Measurements from ENCODE around the gene UGT1A4. TPM values are rescaled to one million over a fixed set of nuclear protein-coding genes. Genes with fewer than 3 reads are reported as not detected.

Gene UGT1A4
- total RNA-seq, 3 donors from 2014 or later: 2.4 to 7.0 (median 2.9) TPM

GRCh38 chr2:233674995-233675394 lies 43.5 kb upstream of the UGT1A4 start:
- DNase-seq (no peak), ATAC-seq (no peak)
- Histone ChIP-seq H3K4me3 (no peak overlapping the region), H3K4me1 (ENCODE audit: low read depth) (no peaks in the 10 kb centered on the region), H3K36me3 (ENCODE audit: low read depth) (no peaks in the 10 kb centered on the region), H3K9me3 (no peaks in the 10 kb centered on the region)
- intact Hi-C loops (cut with DNase I, micrococcal nuclease): no loop called here
- TF ChIP-seq CTCF (IDR thresholded peaks at IDR 0.05): no peak

GRCh38 chr2:233676046-233676445 lies 42.5 kb upstream of the UGT1A4 start:
- Histone ChIP-seq H3K4me3 (no peak overlapping the region), H3K36me3 (ENCODE audit: low read depth) (no peaks in the 10 kb centered on the region), H3K4me1 (ENCODE audit: low read depth) (no peaks in the 10 kb centered on the region), H3K9me3 (no peaks in the 10 kb centered on the region)
- intact Hi-C loops (cut with DNase I, micrococcal nuclease): no loop called here
- no peak for TF ChIP-seq CTCF (IDR thresholded peaks at IDR 0.05)
- ATAC-seq (no peak), DNase-seq (no peak)

GRCh38 chr2:233679196-233679595 lies 39.3 kb upstream of the UGT1A4 start:
- peak; percentile 25 for ATAC-seq
- no peak for DNase-seq
- no peak for TF ChIP-seq CTCF (IDR thresholded peaks at IDR 0.05)
- no peaks in the 10 kb centered on the region for H3K9me3 ChIP-seq
- no peaks in the 10 kb centered on the region for H3K4me1 ChIP-seq (ENCODE audit: low read depth)
- no peaks in the 10 kb centered on the region for H3K36me3 ChIP-seq (ENCODE audit: low read depth)
- H3K4me3 ChIP-seq: no peak overlapping the region
- intact Hi-C loops (cut with DNase I, micrococcal nuclease): no loop called here

GRCh38 chr2:233680361-233681045 lies 38.0 kb upstream of the UGT1A4 start:
- no peaks in the 10 kb centered on the region for H3K9me3 ChIP-seq
- H3K4me1 ChIP-seq (ENCODE audit: low read depth): peaks cover 7% of the 10 kb centered on the region
- intact Hi-C loops (cut with DNase I, micrococcal nuclease): no loop called here
- H3K36me3 ChIP-seq (ENCODE audit: low read depth): no peaks in the 10 kb centered on the region
- ATAC-seq (no peak), DNase-seq (no peak)
- no peak for TF ChIP-seq CTCF (IDR thresholded peaks at IDR 0.05)
- no peak overlapping the region for H3K4me3 ChIP-seq

- H3K4me1 ChIP-seq (ENCODE audit: low read depth): peaks cover 9% of the 10 kb centered on the region
- ATAC-seq: no peak
- H3K36me3 ChIP-seq (ENCODE audit: low read depth): no peaks in the 10 kb centered on the region
- no peak within 1 kb of the TSS for H3K4me3 ChIP-seq
- intact Hi-C loops (cut with DNase I, micrococcal nuclease): no loop called here
- no peak for DNase-seq
- no peaks in the 10 kb centered on the region for H3K9me3 ChIP-seq
- TF ChIP-seq CTCF (IDR thresholded peaks at IDR 0.05): no peak
Measured at GRCh38 chr2:233681521-233682099, 36.9 kb upstream of the UGT1A4 start, which contains the start of gene UGT1A7. Gene UGT1A7 (plus strand): TSS chr2:233681901. CDS start chr2:233681938, 37 bp downstream.
